ENCODE measurements around the gene KRTAP1-1. TPM values are rescaled to one million over a fixed set of nuclear protein-coding genes. Genes with fewer than 3 reads are reported as not detected.
"Not testable (repeated sequence)": the region's sequence is repeated elsewhere in the genome, so short reads cannot be mapped to it uniquely, and the experiment has no call there.

Gene KRTAP1-1
- total RNA-seq, 2 experiments from 2014 or later: not detected

DNA sequence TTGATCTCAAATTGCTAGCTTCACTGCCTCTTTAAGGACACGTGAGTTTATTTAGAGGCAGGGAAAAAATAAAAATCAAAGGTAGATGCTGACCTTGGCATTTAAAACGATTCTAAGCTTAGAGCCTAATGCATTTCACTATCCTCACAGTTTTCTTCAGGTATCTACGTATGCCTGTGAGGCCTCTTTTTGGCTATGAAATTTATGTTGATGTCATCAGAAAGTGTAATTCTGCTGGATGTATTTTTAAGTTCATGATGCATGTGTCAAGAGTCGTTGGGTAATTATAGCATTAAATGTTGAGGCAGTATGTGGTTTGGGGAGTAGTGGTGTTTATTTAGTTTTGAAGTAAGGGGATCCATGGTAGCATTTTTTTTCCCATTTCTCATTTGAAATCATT lies 37.3 kb downstream of the KRTAP1-1 start:
- no peaks in the 10 kb centered on the region for H3K9me3 Mint-ChIP-seq
- ChIA-PET CTCF (no interaction called here), POLR2A (interaction anchor here (0.6 kb wide), 1 partner anchor 10 kb away, joined by 3 read pairs; the partner anchor contains the start of gene KRTAP3-3)
- Histone ChIP-seq H3K27ac (ENCODE audit: low read depth in 1 of 2, low read length in 2 of 2) (no peak overlapping the region), H3K4me1 (ENCODE audit: insufficient read depth, low read length) (no peaks in the 10 kb centered on the region), H3K36me3 (ENCODE audit: insufficient read depth, low read length) (no peaks in the 10 kb centered on the region), H3K27me3 (ENCODE audit: control insufficient read depth in 1 of 2, insufficient read depth in 2 of 2, low read length in 2 of 2) (peaks cover 4 to 6% of the 10 kb centered on the region in 2 experiments), H3K9me3 (ENCODE audit: control insufficient read depth in 1 of 2, insufficient read depth in 1 of 2, low read length in 2 of 2) (no peaks in the 10 kb centered on the region), H3K4me3 (ENCODE audit: low read length) (no peak overlapping the region)
- H3K4me3 Mint-ChIP-seq: no peak overlapping the region
- H3K4me1 Mint-ChIP-seq (ENCODE audit: low read depth): no peaks in the 10 kb centered on the region
- ATAC-seq (ENCODE audit: poor library complexity): no peak
- intact Hi-C loops (cut with DNase I, micrococcal nuclease): no loop called here
- no peak overlapping the region for H3K27ac Mint-ChIP-seq
- DNase-seq: no peak
- no peak for TF ChIP-seq CTCF (IDR thresholded peaks at IDR 0.05)
- peaks cover 42% of the 10 kb centered on the region for H3K27me3 Mint-ChIP-seq
- H3K36me3 Mint-ChIP-seq (ENCODE audit: low read depth): no peaks in the 10 kb centered on the region

GRCh38 chr17:41002814-41003213 lies 38.4 kb downstream of the KRTAP1-1 start:
- CTCF ChIA-PET: no interaction called here
- Histone ChIP-seq H3K27ac (ENCODE audit: low read depth in 1 of 2, low read length in 2 of 2) (no peak overlapping the region), H3K9me3 (ENCODE audit: control insufficient read depth in 1 of 2, insufficient read depth in 1 of 2, low read length in 2 of 2) (no peaks in the 10 kb centered on the region), H3K4me1 (ENCODE audit: insufficient read depth, low read length) (no peaks in the 10 kb centered on the region), H3K36me3 (ENCODE audit: insufficient read depth, low read length) (no peaks in the 10 kb centered on the region), H3K27me3 (ENCODE audit: control insufficient read depth in 1 of 2, insufficient read depth in 2 of 2, low read length in 2 of 2) (peaks cover 7 to 12% of the 10 kb centered on the region in 2 experiments), H3K4me3 (ENCODE audit: low read length) (no peak overlapping the region)
- POLR2A ChIA-PET: no interaction called here
- ATAC-seq (ENCODE audit: poor library complexity) (no peak), DNase-seq (no peak)
- H3K9me3 Mint-ChIP-seq: no peaks in the 10 kb centered on the region
- H3K27me3 Mint-ChIP-seq: peaks cover 53% of the 10 kb centered on the region
- no peak overlapping the region for H3K27ac Mint-ChIP-seq
- TF ChIP-seq CTCF (IDR thresholded peaks at IDR 0.05): no peak
- H3K4me3 Mint-ChIP-seq: no peak overlapping the region
- H3K36me3 Mint-ChIP-seq (ENCODE audit: low read depth): no peaks in the 10 kb centered on the region
- intact Hi-C loops (cut with DNase I, micrococcal nuclease): no loop called here
- no peaks in the 10 kb centered on the region for H3K4me1 Mint-ChIP-seq (ENCODE audit: low read depth)

GRCh38 chr17:41001795-41002194 lies 39.5 kb downstream of the KRTAP1-1 start:
- CTCF ChIA-PET: no interaction called here
- Mint-ChIP-seq H3K4me3 (no peak overlapping the region), H3K36me3 (ENCODE audit: low read depth) (no peaks in the 10 kb centered on the region), H3K4me1 (ENCODE audit: low read depth) (no peaks in the 10 kb centered on the region), H3K9me3 (no peaks in the 10 kb centered on the region), H3K27ac (no peak overlapping the region), H3K27me3 (peaks cover 62% of the 10 kb centered on the region)
- no peak overlapping the region for H3K4me3 ChIP-seq (ENCODE audit: low read length)
- intact Hi-C loops (cut with DNase I, micrococcal nuclease): no loop called here
- no peak for ATAC-seq (ENCODE audit: poor library complexity)
- DNase-seq: no peak
- H3K36me3 ChIP-seq (ENCODE audit: insufficient read depth, low read length): no peaks in the 10 kb centered on the region
- no peak for TF ChIP-seq CTCF (IDR thresholded peaks at IDR 0.05)
- H3K9me3 ChIP-seq (ENCODE audit: control insufficient read depth in 1 of 2, insufficient read depth in 1 of 2, low read length in 2 of 2): no peaks in the 10 kb centered on the region
- no peaks in the 10 kb centered on the region for H3K4me1 ChIP-seq (ENCODE audit: insufficient read depth, low read length)
- peaks cover 13 to 19% of the 10 kb centered on the region in 2 experiments for H3K27me3 ChIP-seq (ENCODE audit: control insufficient read depth in 1 of 2, insufficient read depth in 2 of 2, low read length in 2 of 2)
- POLR2A ChIA-PET: no interaction called here
- no peak overlapping the region for H3K27ac ChIP-seq (ENCODE audit: low read depth in 1 of 2, low read length in 2 of 2)

DNA sequence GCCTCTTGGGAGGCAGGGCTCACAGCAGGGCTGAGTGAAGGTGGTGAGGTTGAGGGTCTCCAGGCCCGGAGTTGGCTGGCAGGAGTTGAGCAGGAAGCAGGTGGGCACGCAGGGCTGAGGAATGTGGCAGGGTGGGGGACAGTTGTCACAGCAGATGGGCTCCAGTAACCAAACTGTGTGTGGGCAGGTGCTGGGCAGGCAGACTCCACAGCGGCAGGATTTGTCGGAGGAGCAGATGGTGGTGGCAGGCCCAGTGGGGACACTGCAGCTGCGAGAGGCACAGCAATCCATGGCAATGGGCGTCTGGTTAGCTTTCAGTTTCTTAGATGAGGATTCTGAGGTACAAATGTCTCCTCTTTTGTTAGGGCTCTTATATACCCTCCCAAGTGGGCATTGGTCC lies 41.7 kb downstream of the KRTAP1-1 start, which contains the start of gene KRTAP3-2:
Gene KRTAP3-2 (minus strand): TSS at position 344 of the 400 bp plus-strand sequence. CDS start 53 bp downstream, at position 291.
- POLR2A ChIA-PET, H3K4me3 Mint-ChIP-seq: not testable (repeated sequence)
- H3K27me3 Mint-ChIP-seq: peaks cover 75% of the 10 kb centered on the region

More for the DNA sequence above, 41.7 kb downstream of the KRTAP1-1 start, which contains the start of gene KRTAP3-2:
- H3K4me1 Mint-ChIP-seq (ENCODE audit: low read depth); H3K4me3 ChIP-seq (ENCODE audit: low read length); intact Hi-C loops (cut with DNase I, micrococcal nuclease); H3K4me1 ChIP-seq (ENCODE audit: insufficient read depth, low read length); H3K27ac Mint-ChIP-seq; H3K9me3 ChIP-seq (ENCODE audit: control insufficient read depth in 1 of 2, insufficient read depth in 1 of 2, low read length in 2 of 2); DNase-seq; H3K36me3 ChIP-seq (ENCODE audit: insufficient read depth, low read length); ATAC-seq (ENCODE audit: poor library complexity); H3K9me3 Mint-ChIP-seq; H3K36me3 Mint-ChIP-seq (ENCODE audit: low read depth); H3K27ac ChIP-seq (ENCODE audit: low read depth in 1 of 2, low read length in 2 of 2); CTCF ChIA-PET: not testable (repeated sequence)
- peaks cover 18 to 31% of the 10 kb centered on the region in 2 experiments for H3K27me3 ChIP-seq (ENCODE audit: control insufficient read depth in 1 of 2, insufficient read depth in 2 of 2, low read length in 2 of 2)
